ENCODE measurements around the gene INTS11. TPM values are rescaled to one million over a fixed set of nuclear protein-coding genes. Genes with fewer than 3 reads are reported as not detected.
A peak's percentile ranks its signal among the peaks of the same experiment; 100 is the strongest.

The INTS11 gene
- total RNA-seq, 1 donor from 2014 or later: 84.8 TPM

DNA sequence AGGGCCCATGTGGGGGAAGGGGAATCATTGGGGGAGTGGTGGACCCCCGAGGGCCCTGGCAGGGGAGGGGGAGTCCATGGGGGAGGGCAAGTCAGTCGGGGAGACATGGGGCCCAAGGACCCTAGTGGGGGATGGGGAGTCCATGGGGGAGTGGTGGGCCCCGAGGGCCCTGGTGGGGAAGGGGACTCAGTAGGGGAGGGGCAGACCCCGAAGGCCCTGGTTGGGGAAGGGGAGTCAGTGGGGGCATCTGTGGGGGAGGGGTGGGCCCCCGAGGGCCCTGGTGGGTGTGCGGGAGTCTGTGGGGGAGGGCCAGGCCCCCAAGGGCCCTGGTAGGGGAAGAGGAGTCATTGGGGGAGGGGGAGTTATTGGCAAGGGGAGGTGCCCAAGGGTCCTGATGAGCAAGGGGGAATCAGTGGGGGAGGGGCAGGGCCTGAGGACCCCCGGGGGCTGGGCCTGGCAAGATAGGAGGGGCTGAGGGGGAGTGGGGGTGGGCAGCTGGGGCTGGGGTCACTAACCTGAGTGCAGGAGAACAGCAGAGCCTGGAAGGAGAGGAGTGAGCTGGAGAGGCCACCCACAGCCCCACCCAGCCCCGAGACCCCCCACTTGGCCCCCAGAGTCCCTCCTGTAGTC, 31.8 kb upstream of the INTS11 start:
- Mint-ChIP-seq H3K36me3 (ENCODE audit: low read depth, unreplicated experiment) (peaks cover 6% of the 10 kb centered on the region), H3K27ac (ENCODE audit: unreplicated experiment) (no peak overlapping the region), H3K27me3 (ENCODE audit: low read depth, unreplicated experiment) (peaks cover 2% of the 10 kb centered on the region), H3K9me3 (ENCODE audit: unreplicated experiment) (no peaks in the 10 kb centered on the region), H3K4me1 (ENCODE audit: low read depth, unreplicated experiment) (peaks cover 27% of the 10 kb centered on the region), H3K4me3 (ENCODE audit: unreplicated experiment) (peak overlapping the region; percentile 83)
- TF ChIP-seq, protein P1, sequence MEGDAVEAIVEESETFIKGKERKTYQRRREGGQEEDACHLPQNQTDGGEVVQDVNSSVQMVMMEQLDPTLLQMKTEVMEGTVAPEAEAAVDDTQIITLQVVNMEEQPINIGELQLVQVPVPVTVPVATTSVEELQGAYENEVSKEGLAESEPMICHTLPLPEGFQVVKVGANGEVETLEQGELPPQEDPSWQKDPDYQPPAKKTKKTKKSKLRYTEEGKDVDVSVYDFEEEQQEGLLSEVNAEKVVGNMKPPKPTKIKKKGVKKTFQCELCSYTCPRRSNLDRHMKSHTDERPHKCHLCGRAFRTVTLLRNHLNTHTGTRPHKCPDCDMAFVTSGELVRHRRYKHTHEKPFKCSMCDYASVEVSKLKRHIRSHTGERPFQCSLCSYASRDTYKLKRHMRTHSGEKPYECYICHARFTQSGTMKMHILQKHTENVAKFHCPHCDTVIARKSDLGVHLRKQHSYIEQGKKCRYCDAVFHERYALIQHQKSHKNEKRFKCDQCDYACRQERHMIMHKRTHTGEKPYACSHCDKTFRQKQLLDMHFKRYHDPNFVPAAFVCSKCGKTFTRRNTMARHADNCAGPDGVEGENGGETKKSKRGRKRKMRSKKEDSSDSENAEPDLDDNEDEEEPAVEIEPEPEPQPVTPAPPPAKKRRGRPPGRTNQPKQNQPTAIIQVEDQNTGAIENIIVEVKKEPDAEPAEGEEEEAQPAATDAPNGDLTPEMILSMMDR (IDR thresholded peaks at IDR 0.05; ENCODE audit: insufficient read depth, low read depth, low read length): no peak
- TF ChIP-seq EZH2 (IDR thresholded peaks at IDR 0.05; ENCODE audit: insufficient read depth, low read length): no peak
- H3K79me2 ChIP-seq (ENCODE audit: insufficient read depth, low read length): peaks cover 51% of the 10 kb centered on the region
- H3K4me1 ChIP-seq (ENCODE audit: insufficient read depth, low read length): peaks cover 44% of the 10 kb centered on the region
- no peak overlapping the region for H3K27ac ChIP-seq (ENCODE audit: low read depth, low read length)
- H3K27me3 ChIP-seq (ENCODE audit: insufficient read depth, low read length): no peaks in the 10 kb centered on the region
- FAIRE-seq (no peak), DNase-seq (ENCODE audit: low read depth) (no peak)
- H3K9ac ChIP-seq (ENCODE audit: low read length): peak overlapping the region; percentile 95
- H2AFZ ChIP-seq (ENCODE audit: low read depth, low read length): no peak overlapping the region
- peak overlapping the region; percentile 83 for H3K4me3 ChIP-seq (ENCODE audit: insufficient read depth, low read depth, low read length)
- H4K20me1 ChIP-seq (ENCODE audit: insufficient read depth, low read length): peaks cover 48% of the 10 kb centered on the region
- no peaks in the 10 kb centered on the region for H3K9me3 ChIP-seq (ENCODE audit: insufficient read depth, low read depth, low read length)
- peak overlapping the region; percentile 97 for H3K4me2 ChIP-seq (ENCODE audit: low read length)
- H3K36me3 ChIP-seq (ENCODE audit: insufficient read depth, low read length): peaks cover 11% of the 10 kb centered on the region

GRCh38 chr1:1355416-1355815, 31.0 kb upstream of the INTS11 start:
- Histone ChIP-seq H2AFZ (ENCODE audit: low read depth, low read length) (no peak overlapping the region), H3K9ac (ENCODE audit: low read length) (no peak overlapping the region), H3K4me1 (ENCODE audit: insufficient read depth, low read length) (peaks cover 36% of the 10 kb centered on the region), H4K20me1 (ENCODE audit: insufficient read depth, low read length) (peaks cover 48% of the 10 kb centered on the region), H3K36me3 (ENCODE audit: insufficient read depth, low read length) (peaks cover 11% of the 10 kb centered on the region), H3K4me3 (ENCODE audit: insufficient read depth, low read depth, low read length) (no peak overlapping the region), H3K4me2 (ENCODE audit: low read length) (peak overlapping the region; percentile 97), H3K27me3 (ENCODE audit: insufficient read depth, low read length) (no peaks in the 10 kb centered on the region), H3K9me3 (ENCODE audit: insufficient read depth, low read depth, low read length) (no peaks in the 10 kb centered on the region), H3K27ac (ENCODE audit: low read depth, low read length) (no peak overlapping the region), H3K79me2 (ENCODE audit: insufficient read depth, low read length) (peaks cover 51% of the 10 kb centered on the region)
- Mint-ChIP-seq H3K27ac (ENCODE audit: unreplicated experiment) (no peak overlapping the region), H3K27me3 (ENCODE audit: low read depth, unreplicated experiment) (peaks cover 2% of the 10 kb centered on the region), H3K36me3 (ENCODE audit: low read depth, unreplicated experiment) (peaks cover 6% of the 10 kb centered on the region), H3K4me1 (ENCODE audit: low read depth, unreplicated experiment) (peaks cover 20% of the 10 kb centered on the region), H3K4me3 (ENCODE audit: unreplicated experiment) (no peak overlapping the region), H3K9me3 (ENCODE audit: unreplicated experiment) (no peaks in the 10 kb centered on the region)
- no peak for DNase-seq (ENCODE audit: low read depth)
- TF ChIP-seq, protein P1 (IDR thresholded peaks at IDR 0.05; ENCODE audit: insufficient read depth, low read depth, low read length): no peak
- no peak for TF ChIP-seq EZH2 (IDR thresholded peaks at IDR 0.05; ENCODE audit: insufficient read depth, low read length)
- FAIRE-seq: no peak

All from astrocyte (in vitro differentiated cells and primary cell).